Mesenchymal stem cell (in vitro differentiated cells and primary cell): ENCODE measurements around the gene TFPI2. TPM values are rescaled to one million over a fixed set of nuclear protein-coding genes. Genes with fewer than 3 reads are reported as not detected.

Experiments used
- DNase-seq: peaks from one replicate; pipeline ENCODE4 v3.0.0-alpha.2; 2013
- H2AFZ ChIP-seq: one replicate; pipeline ENCODE4 v1.6.1; 2013; ENCODE audit warnings: low read depth, mild to moderate bottlenecking, control low read depth, inconsistent platforms, low read length, moderate library complexity
- H2AK5ac ChIP-seq: 2 replicates; pipeline ENCODE4 v1.6.1; 2013; ENCODE audit warnings: low read length, moderate library complexity, mild to moderate bottlenecking, inconsistent platforms; ENCODE audit not compliant: severe bottlenecking
- H2BK120ac ChIP-seq: one replicate; pipeline ENCODE4 v1.6.1; 2013; ENCODE audit warnings: low read depth, mild to moderate bottlenecking, inconsistent platforms, low read length, moderate library complexity
- H2BK12ac ChIP-seq, 2 experiments: one replicate each; pipeline ENCODE4 v1.6.1; 2013; ENCODE audit warnings: inconsistent platforms in 2 of 2, low read length in 2 of 2, mild to moderate bottlenecking in 2 of 2, moderate library complexity in 2 of 2, control low read depth in 1 of 2
- H2BK15ac ChIP-seq: one replicate; pipeline ENCODE4 v1.6.1; 2013; ENCODE audit warnings: mild to moderate bottlenecking, low read depth, inconsistent platforms; ENCODE audit not compliant: poor library complexity, severe bottlenecking
- H2BK5ac ChIP-seq: 2 replicates; pipeline ENCODE4 v1.6.1; 2013; ENCODE audit warnings: low read depth, mild to moderate bottlenecking, low read length, control low read depth, inconsistent platforms; ENCODE audit not compliant: poor library complexity, severe bottlenecking
- H3K14ac ChIP-seq, 2 experiments: one replicate each; pipeline ENCODE4 v1.6.1; 2013; ENCODE audit warnings: inconsistent platforms in 2 of 2, low read length in 2 of 2, control low read depth in 1 of 2, mild to moderate bottlenecking in 1 of 2, moderate library complexity in 1 of 2
- H3K18ac ChIP-seq, 2 experiments: one replicate each; pipeline ENCODE4 v1.6.1; 2013; ENCODE audit warnings: inconsistent platforms in 2 of 2, low read length in 2 of 2, control low read depth in 1 of 2, low read depth in 1 of 2, mild to moderate bottlenecking in 1 of 2
- H3K23ac ChIP-seq, 2 experiments: one replicate each; pipeline ENCODE4 v1.6.1; 2013; ENCODE audit warnings: inconsistent platforms in 2 of 2, low read length in 2 of 2, mild to moderate bottlenecking in 2 of 2, moderate library complexity in 2 of 2, control low read depth in 1 of 2
- H3K27ac ChIP-seq: 2 replicates; pipeline ENCODE4 v1.5.1; 2013; ENCODE audit warnings: mild to moderate bottlenecking, moderate library complexity, low read length, control low read depth, inconsistent platforms; ENCODE audit not compliant: poor library complexity, severe bottlenecking
- H3K27me3 ChIP-seq, 2 experiments: 2 replicates each; pipeline versions ENCODE4 v1.6.1 to v1.7.0; 2013; ENCODE audit warnings: low read length in 2 of 2, mild to moderate bottlenecking in 2 of 2, moderate library complexity in 2 of 2, control low read depth in 1 of 2, inconsistent platforms in 1 of 2; ENCODE audit not compliant: control insufficient read depth in 1 of 2, insufficient read depth in 1 of 2
- H3K36me3 ChIP-seq, 2 experiments: 2 replicates each; pipeline versions ENCODE4 v1.6.1 to v1.7.0; 2013; ENCODE audit warnings: low read length in 2 of 2, control low read depth in 1 of 2, inconsistent platforms in 1 of 2, low read depth in 1 of 2, mild to moderate bottlenecking in 1 of 2; ENCODE audit not compliant: insufficient read depth in 2 of 2, control insufficient read depth in 1 of 2
- H3K4ac ChIP-seq, 2 experiments: one replicate each; pipeline ENCODE4 v1.6.1; 2013; ENCODE audit warnings: inconsistent platforms in 2 of 2, low read length in 2 of 2, mild to moderate bottlenecking in 2 of 2, moderate library complexity in 2 of 2, control low read depth in 1 of 2, low read depth in 1 of 2
- H3K4me1 ChIP-seq: 2 replicates; pipeline ENCODE4 v1.6.1; 2013; ENCODE audit warnings: low read depth, low read length, control low read depth; ENCODE audit not compliant: control insufficient read depth, insufficient read depth
- H3K4me2 ChIP-seq: 2 replicates; pipeline ENCODE4 v1.6.1; 2013; ENCODE audit warnings: low read length, mild to moderate bottlenecking, inconsistent platforms; ENCODE audit not compliant: poor library complexity, severe bottlenecking
- H3K4me3 ChIP-seq, 2 experiments: 2 replicates each; pipeline versions ENCODE4 v1.5.1 to v1.7.0; 2013; ENCODE audit warnings: low read length in 2 of 2, mild to moderate bottlenecking in 2 of 2, control low read depth in 1 of 2, low read depth in 1 of 2; ENCODE audit not compliant: insufficient read depth in 1 of 2
- H3K79me1 ChIP-seq: replicated peaks from 2 replicates; pipeline ENCODE4 v1.6.1; 2013; ENCODE audit warnings: mild to moderate bottlenecking, control low read depth, low read length, inconsistent platforms; ENCODE audit not compliant: poor library complexity, severe bottlenecking
- H3K9ac ChIP-seq: 2 replicates; pipeline ENCODE4 v1.7.0; 2013; ENCODE audit warnings: mild to moderate bottlenecking, low read length, moderate library complexity
- H3K9me3 ChIP-seq: 2 replicates; pipeline ENCODE4 v1.7.0; 2013; ENCODE audit warnings: mild to moderate bottlenecking, low read length; ENCODE audit not compliant: control insufficient read depth
- H4K8ac ChIP-seq: one replicate; pipeline ENCODE4 v1.6.1; 2013; ENCODE audit warnings: inconsistent platforms, mild to moderate bottlenecking, low read length, moderate library complexity
- H4K91ac ChIP-seq: one replicate; pipeline ENCODE4 v1.6.1; 2013; ENCODE audit warnings: mild to moderate bottlenecking, low read length, inconsistent platforms
- WGBS: methylation state at CpG from one replicate; pipeline ENCODE4 v1.1.7; 2013; ENCODE audit warnings: mixed read lengths; 5-methylcytosine and 5-hydroxymethylcytosine counted together
- polyA plus RNA-seq, 2 experiments: library from polyadenylated mRNA; stranded (reverse); fragments of 200-250 nt; gene quantifications; one replicate each; pipeline ENCODE4 v1.2.3, GENCODE V29; 2013

Gene TFPI2
- 405 TPM for polyA plus RNA-seq (2013, experiment 1 of 2)
- polyA plus RNA-seq (2013, experiment 2 of 2) = 418 TPM

GRCh38 chr7:93890464-93891068 is at the start of gene TFPI2:
Gene TFPI2 (minus strand): TSS chr7:93890753. CDS start chr7:93890678, 75 bp downstream.
- Histone ChIP-seq H4K91ac (peak within 1 kb of the TSS; percentile 27), H2AFZ (peak within 1 kb of the TSS; percentile 87), H3K4me2 (peak within 1 kb of the TSS; percentile 99), H3K36me3 (no peaks in the 10 kb centered on the region), H3K4ac (peak within 1 kb of the TSS in 1 of 2 experiments; percentile 64), H2BK120ac (peak within 1 kb of the TSS; percentile 34), H2BK12ac (peak within 1 kb of the TSS; percentile 39 to 45), H3K27me3 (no peaks in the 10 kb centered on the region), H2BK15ac (peak within 1 kb of the TSS; percentile 23), H3K14ac (no peak within 1 kb of the TSS), H3K79me1 (no peaks in the 10 kb centered on the region), H3K27ac (peak within 1 kb of the TSS; percentile 50), H3K9me3 (no peaks in the 10 kb centered on the region), H2BK5ac (no peak within 1 kb of the TSS), H4K8ac (peak within 1 kb of the TSS; percentile 82), H3K23ac (no peak within 1 kb of the TSS), H3K18ac (peak within 1 kb of the TSS; percentile 71 to 86), H3K9ac (peak within 1 kb of the TSS; percentile 77), H3K4me3 (peak within 1 kb of the TSS; percentile 82), H3K4me1 (no peaks in the 10 kb centered on the region), H2AK5ac (no peak within 1 kb of the TSS)
- peak; percentile 79 for DNase-seq
- WGBS = under 1% methylated on average over 45 of the region's 49 CpGs

DNA sequence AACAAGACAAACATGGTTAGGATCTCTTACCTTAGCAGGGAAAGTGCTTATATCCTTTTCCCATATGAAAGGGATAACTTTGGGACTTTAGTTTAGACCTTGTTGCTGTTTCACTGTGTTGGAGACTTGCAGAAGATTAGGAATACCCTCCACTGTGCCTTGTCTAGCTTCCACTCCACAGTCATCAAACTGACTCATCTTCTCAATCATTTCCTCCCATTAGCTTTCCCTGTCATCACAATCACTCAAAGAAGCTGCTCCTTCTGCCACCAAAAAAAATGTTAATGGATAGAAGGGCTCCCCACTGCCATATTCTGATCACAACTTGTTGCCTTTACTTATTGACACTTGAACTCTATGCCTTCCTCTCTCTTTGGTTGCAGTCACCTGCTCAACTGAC is 47.7 kb upstream of the TFPI2 start:
- no peak overlapping the region for H2BK120ac ChIP-seq
- no peaks in the 10 kb centered on the region for H3K9me3 ChIP-seq
- H2AFZ ChIP-seq = no peak overlapping the region
- no peak overlapping the region for H3K14ac ChIP-seq
- peaks cover 2% of the 10 kb centered on the region for H3K4me1 ChIP-seq
- H2AK5ac ChIP-seq = no peak overlapping the region
- H3K23ac ChIP-seq = no peak overlapping the region
- no peak overlapping the region for H2BK15ac ChIP-seq
- H4K8ac ChIP-seq = no peak overlapping the region
- peak overlapping the region in 1 of 2 experiments; percentile 25 for H2BK12ac ChIP-seq
- H3K18ac ChIP-seq = peak overlapping the region in 1 of 2 experiments; percentile 34
- H3K9ac ChIP-seq = no peak overlapping the region
- H3K27me3 ChIP-seq = no peaks in the 10 kb centered on the region
- H4K91ac ChIP-seq = no peak overlapping the region
- no peak overlapping the region for H3K4me3 ChIP-seq
- no peaks in the 10 kb centered on the region for H3K36me3 ChIP-seq
- H3K4me2 ChIP-seq = no peak overlapping the region
- no peaks in the 10 kb centered on the region for H3K79me1 ChIP-seq
- H3K4ac ChIP-seq = no peak overlapping the region
- H3K27ac ChIP-seq = no peak overlapping the region
- no peak for DNase-seq
- H2BK5ac ChIP-seq = no peak overlapping the region

- Histone ChIP-seq H2BK15ac (no peak overlapping the region), H3K4me1 (peaks cover 2% of the 10 kb centered on the region), H3K9ac (no peak overlapping the region), H3K23ac (no peak overlapping the region), H2AK5ac (no peak overlapping the region), H2BK5ac (no peak overlapping the region), H4K91ac (no peak overlapping the region), H3K4me3 (no peak overlapping the region), H2BK12ac (no peak overlapping the region), H3K14ac (no peak overlapping the region), H3K4ac (no peak overlapping the region), H3K79me1 (no peaks in the 10 kb centered on the region), H3K36me3 (no peaks in the 10 kb centered on the region), H3K9me3 (no peaks in the 10 kb centered on the region), H3K27me3 (no peaks in the 10 kb centered on the region), H3K4me2 (no peak overlapping the region), H3K27ac (no peak overlapping the region), H2AFZ (no peak overlapping the region), H2BK120ac (no peak overlapping the region), H3K18ac (no peak overlapping the region), H4K8ac (no peak overlapping the region)
- WGBS = 100% methylated on average over 1 of the region's 1 CpG
- DNase-seq = no peak
These were observed 47.3 kb upstream of the TFPI2 start for GRCh38 chr7:93937818-93938217.

DNA sequence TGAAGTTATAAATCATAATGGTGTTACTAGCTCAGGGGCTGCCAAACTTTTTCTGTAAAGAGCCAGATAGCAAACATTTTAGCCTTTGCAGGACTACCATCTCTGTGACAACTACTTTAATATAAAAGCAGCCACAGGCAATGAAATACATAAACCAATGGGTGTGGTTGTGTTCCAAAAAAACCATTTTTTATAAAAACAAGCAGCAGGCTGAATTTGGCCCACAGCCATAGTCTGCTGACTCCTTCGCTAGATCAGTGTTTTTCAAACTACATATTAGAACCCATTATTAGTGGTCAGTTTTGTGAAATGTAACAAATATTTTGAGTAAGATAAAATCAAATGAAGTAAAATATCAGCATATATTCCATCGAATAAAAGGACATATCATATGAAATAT is 44.5 kb upstream of the TFPI2 start:
- Histone ChIP-seq H3K4ac (no peak overlapping the region), H2BK5ac (no peak overlapping the region), H3K23ac (no peak overlapping the region), H3K4me1 (no peaks in the 10 kb centered on the region), H2AK5ac (no peak overlapping the region), H3K14ac (no peak overlapping the region), H3K27me3 (no peaks in the 10 kb centered on the region), H3K9ac (no peak overlapping the region), H4K91ac (no peak overlapping the region), H2BK120ac (no peak overlapping the region), H3K4me3 (no peak overlapping the region), H4K8ac (no peak overlapping the region), H3K27ac (no peak overlapping the region), H2AFZ (no peak overlapping the region), H3K18ac (no peak overlapping the region), H3K4me2 (no peak overlapping the region), H2BK12ac (no peak overlapping the region), H2BK15ac (no peak overlapping the region), H3K9me3 (no peaks in the 10 kb centered on the region), H3K79me1 (no peaks in the 10 kb centered on the region), H3K36me3 (no peaks in the 10 kb centered on the region)
- no CpG with 5 or more reads among the region's 2 CpGs for WGBS
- no peak for DNase-seq
